ENCODE measurements around the gene DSP. TPM values are rescaled to one million over a fixed set of nuclear protein-coding genes. Genes with fewer than 3 reads are reported as not detected.

The DSP gene
- total RNA-seq, 1 donor from 2014 or later, result 7.2 TPM

- no peak overlapping the region for H3K4me3 ChIP-seq
- no peaks in the 10 kb centered on the region for H3K27me3 ChIP-seq
- H3K4me1 ChIP-seq, result no peaks in the 10 kb centered on the region
- H3K27ac ChIP-seq, result no peak overlapping the region
- no peaks in the 10 kb centered on the region for H3K36me3 ChIP-seq
- intact Hi-C loops (cut with DNase I), result no loop called here
- no peak for TF ChIP-seq CTCF (IDR thresholded peaks at IDR 0.05)
- peaks cover 0 to 3% of the 10 kb centered on the region in 2 donors for H3K9me3 ChIP-seq
- DNase-seq (ENCODE audit: low spot score in 2 of 2), result no peak
Measured at GRCh38 chr6:7502743-7503142, 38.7 kb upstream of the DSP start.

DNA sequence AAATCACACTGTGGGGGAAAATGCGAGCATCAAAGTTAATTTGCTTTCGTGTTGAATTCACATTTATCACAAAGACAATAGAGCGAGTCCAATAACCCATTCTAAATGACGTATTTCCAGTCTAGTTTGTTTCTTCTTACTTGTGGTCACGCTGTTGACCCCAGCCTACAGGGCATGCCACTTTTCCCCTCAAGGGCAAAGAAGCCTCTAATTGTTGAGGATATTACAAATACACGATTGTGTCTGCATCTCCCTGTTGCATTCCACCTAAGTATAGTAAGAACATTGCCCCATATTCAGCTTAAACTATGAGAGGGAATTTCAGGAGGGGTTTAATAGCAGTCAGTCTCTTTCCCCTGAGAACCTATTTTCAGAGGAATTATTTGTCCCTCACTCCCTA is 37.4 kb upstream of the DSP start:
- no peak overlapping the region for H3K4me3 ChIP-seq
- H3K27ac ChIP-seq, result no peak overlapping the region
- no peak for DNase-seq (ENCODE audit: low spot score in 2 of 2)
- no peaks in the 10 kb centered on the region for H3K4me1 ChIP-seq
- no peak for TF ChIP-seq CTCF (IDR thresholded peaks at IDR 0.05)
- intact Hi-C loops (cut with DNase I), result no loop called here
- no peaks in the 10 kb centered on the region for H3K27me3 ChIP-seq
- H3K36me3 ChIP-seq, result no peaks in the 10 kb centered on the region
- peaks cover 0 to 4% of the 10 kb centered on the region in 2 donors for H3K9me3 ChIP-seq

DNA sequence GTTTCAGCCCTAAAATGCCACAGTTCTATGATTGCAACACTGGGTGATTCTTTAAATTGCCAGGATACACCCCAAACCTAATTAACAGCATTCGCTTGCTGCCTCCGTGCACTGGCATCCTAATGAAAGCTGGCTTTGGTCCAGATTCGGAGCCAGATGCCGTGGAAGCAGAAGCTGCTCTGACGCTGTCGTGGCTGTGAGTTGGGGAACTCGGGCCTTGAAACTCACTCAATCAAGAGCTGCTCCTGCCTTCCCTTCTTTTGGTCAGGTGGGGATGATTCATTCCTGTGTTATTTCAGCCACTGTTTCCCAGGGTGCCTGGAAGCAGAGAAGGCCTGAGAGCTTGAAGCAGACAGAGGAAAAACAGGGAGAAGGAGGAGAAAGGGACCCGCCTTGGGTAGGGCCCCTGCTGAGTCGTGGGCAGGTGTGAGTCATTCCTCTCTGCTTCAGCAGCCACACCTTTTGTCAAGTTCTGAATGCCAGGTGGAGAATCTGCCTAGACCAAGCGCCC is 36.2 kb upstream of the DSP start:
- H3K36me3 ChIP-seq, result no peaks in the 10 kb centered on the region
- no peaks in the 10 kb centered on the region for H3K27me3 ChIP-seq
- TF ChIP-seq CTCF (IDR thresholded peaks at IDR 0.05), result no peak
- H3K9me3 ChIP-seq, result peaks cover 0 to 4% of the 10 kb centered on the region in 2 donors
- DNase-seq (ENCODE audit: low spot score in 2 of 2), result no peak
- H3K27ac ChIP-seq, result no peak overlapping the region
- no peaks in the 10 kb centered on the region for H3K4me1 ChIP-seq
- intact Hi-C loops (cut with DNase I), result no loop called here
- H3K4me3 ChIP-seq, result no peak overlapping the region

DNA sequence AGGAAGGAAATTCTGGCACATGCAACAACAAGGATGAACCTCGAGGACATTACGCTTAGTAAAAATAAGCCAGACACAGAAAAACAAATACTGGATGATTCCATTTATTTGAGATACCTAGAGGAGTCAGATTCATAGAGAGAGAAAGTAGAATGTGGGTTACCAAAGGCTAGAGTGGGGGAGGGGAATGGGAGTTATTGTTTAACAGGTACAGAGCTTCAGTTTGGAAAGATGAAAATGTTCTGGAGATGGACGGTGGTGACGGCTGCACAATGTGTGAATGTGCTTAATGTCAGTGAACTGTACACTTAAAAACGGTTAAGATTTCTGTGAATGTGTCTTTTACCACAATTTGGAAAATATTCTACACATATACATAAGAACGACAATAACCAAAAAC is 33.9 kb upstream of the DSP start:
- peaks cover 0 to 4% of the 10 kb centered on the region in 2 donors for H3K9me3 ChIP-seq
- no peak overlapping the region for H3K4me3 ChIP-seq
- no peaks in the 10 kb centered on the region for H3K4me1 ChIP-seq
- no peaks in the 10 kb centered on the region for H3K36me3 ChIP-seq
- intact Hi-C loops (cut with DNase I), result no loop called here
- H3K27me3 ChIP-seq, result no peaks in the 10 kb centered on the region
- H3K27ac ChIP-seq, result no peak overlapping the region
- TF ChIP-seq CTCF (IDR thresholded peaks at IDR 0.05), result no peak
- DNase-seq (ENCODE audit: low spot score in 2 of 2), result no peak

- Histone ChIP-seq H3K36me3 (no peaks in the 10 kb centered on the region), H3K27me3 (no peaks in the 10 kb centered on the region), H3K9me3 (peaks cover 0 to 4% of the 10 kb centered on the region in 2 donors), H3K4me1 (no peaks in the 10 kb centered on the region), H3K27ac (no peak overlapping the region), H3K4me3 (no peak overlapping the region)
- DNase-seq (ENCODE audit: low spot score in 2 of 2), result no peak
- TF ChIP-seq CTCF (IDR thresholded peaks at IDR 0.05), result no peak
- intact Hi-C loops (cut with DNase I), result no loop called here
Measured at GRCh38 chr6:7512320-7512719, 29.2 kb upstream of the DSP start.

GRCh38 chr6:7513529-7513928 is 27.9 kb upstream of the DSP start:
- Histone ChIP-seq H3K4me1 (no peaks in the 10 kb centered on the region), H3K27me3 (no peaks in the 10 kb centered on the region), H3K27ac (no peak overlapping the region), H3K36me3 (no peaks in the 10 kb centered on the region), H3K9me3 (no peaks in the 10 kb centered on the region), H3K4me3 (no peak overlapping the region)
- no peak for TF ChIP-seq CTCF (IDR thresholded peaks at IDR 0.05)
- intact Hi-C loops (cut with DNase I), result no loop called here
- DNase-seq (ENCODE audit: low spot score in 2 of 2), result no peak
